ENCODE measurements around the gene BCCIP. TPM values are rescaled to one million over a fixed set of nuclear protein-coding genes. Genes with fewer than 3 reads are reported as not detected.

The BCCIP gene
- polyA plus RNA-seq, 1 of the 3 experiments (the other 2 are of a cell fraction), result 28.0 TPM

DNA sequence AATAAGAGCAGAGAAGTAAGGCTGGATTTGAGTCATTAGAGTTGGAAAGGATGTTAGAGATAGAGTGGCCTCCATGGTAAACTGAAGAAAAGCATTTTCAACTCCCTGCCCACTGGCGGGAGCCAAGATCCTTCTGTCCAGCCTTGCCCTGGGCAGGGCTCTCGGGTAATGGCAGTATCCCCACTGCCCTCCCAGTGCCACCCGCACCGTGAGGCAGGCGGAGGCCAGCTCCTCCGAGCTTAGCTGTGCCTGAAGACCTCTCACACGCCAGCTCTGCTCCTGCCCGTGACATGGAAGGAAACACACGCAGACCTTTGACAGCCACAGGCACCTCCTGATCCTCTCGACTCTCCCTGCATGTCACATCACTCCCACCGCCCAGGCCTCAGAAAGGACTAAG is 22.3 kb downstream of the BCCIP start:
- no peak overlapping the region for H3K4me3 ChIP-seq (ENCODE audit: low read depth in 2 of 2, low read length in 1 of 2)
- H2AFZ ChIP-seq (ENCODE audit: low read depth), result no peak overlapping the region
- ChIA-PET CTCF (interaction anchor here (1.2 kb wide), 1 partner anchor 10 kb away, joined by 3 read pairs; no protein-coding TSS in a partner anchor), POLR2A (no interaction called here)
- H3K27ac ChIP-seq (ENCODE audit: low read depth in 2 of 2, low read length in 1 of 2), result no peak overlapping the region
- no peaks in the 10 kb centered on the region for H3K9me2 ChIP-seq
- no peaks in the 10 kb centered on the region for H3K79me2 ChIP-seq (ENCODE audit: insufficient read depth)
- no peak for TF ChIP-seq ELF1 (IDR thresholded peaks at IDR 0.05)
- TF ChIP-seq, protein P1, sequence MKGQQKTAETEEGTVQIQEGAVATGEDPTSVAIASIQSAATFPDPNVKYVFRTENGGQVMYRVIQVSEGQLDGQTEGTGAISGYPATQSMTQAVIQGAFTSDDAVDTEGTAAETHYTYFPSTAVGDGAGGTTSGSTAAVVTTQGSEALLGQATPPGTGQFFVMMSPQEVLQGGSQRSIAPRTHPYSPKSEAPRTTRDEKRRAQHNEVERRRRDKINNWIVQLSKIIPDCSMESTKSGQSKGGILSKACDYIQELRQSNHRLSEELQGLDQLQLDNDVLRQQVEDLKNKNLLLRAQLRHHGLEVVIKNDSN (IDR thresholded peaks at IDR 0.05; ENCODE audit: borderline replicate concordance, low read depth), result no peak
- no peak for TF ChIP-seq SMC3 (IDR thresholded peaks at IDR 0.05; ENCODE audit: low read depth, low read length)
- TF ChIP-seq JUND (IDR thresholded peaks at IDR 0.05), result no peak
- TF ChIP-seq, protein P2, sequence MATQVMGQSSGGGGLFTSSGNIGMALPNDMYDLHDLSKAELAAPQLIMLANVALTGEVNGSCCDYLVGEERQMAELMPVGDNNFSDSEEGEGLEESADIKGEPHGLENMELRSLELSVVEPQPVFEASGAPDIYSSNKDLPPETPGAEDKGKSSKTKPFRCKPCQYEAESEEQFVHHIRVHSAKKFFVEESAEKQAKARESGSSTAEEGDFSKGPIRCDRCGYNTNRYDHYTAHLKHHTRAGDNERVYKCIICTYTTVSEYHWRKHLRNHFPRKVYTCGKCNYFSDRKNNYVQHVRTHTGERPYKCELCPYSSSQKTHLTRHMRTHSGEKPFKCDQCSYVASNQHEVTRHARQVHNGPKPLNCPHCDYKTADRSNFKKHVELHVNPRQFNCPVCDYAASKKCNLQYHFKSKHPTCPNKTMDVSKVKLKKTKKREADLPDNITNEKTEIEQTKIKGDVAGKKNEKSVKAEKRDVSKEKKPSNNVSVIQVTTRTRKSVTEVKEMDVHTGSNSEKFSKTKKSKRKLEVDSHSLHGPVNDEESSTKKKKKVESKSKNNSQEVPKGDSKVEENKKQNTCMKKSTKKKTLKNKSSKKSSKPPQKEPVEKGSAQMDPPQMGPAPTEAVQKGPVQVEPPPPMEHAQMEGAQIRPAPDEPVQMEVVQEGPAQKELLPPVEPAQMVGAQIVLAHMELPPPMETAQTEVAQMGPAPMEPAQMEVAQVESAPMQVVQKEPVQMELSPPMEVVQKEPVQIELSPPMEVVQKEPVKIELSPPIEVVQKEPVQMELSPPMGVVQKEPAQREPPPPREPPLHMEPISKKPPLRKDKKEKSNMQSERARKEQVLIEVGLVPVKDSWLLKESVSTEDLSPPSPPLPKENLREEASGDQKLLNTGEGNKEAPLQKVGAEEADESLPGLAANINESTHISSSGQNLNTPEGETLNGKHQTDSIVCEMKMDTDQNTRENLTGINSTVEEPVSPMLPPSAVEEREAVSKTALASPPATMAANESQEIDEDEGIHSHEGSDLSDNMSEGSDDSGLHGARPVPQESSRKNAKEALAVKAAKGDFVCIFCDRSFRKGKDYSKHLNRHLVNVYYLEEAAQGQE (IDR thresholded peaks at IDR 0.05; ENCODE audit: low read depth, low read length), result no peak
- TF ChIP-seq, protein P3, sequence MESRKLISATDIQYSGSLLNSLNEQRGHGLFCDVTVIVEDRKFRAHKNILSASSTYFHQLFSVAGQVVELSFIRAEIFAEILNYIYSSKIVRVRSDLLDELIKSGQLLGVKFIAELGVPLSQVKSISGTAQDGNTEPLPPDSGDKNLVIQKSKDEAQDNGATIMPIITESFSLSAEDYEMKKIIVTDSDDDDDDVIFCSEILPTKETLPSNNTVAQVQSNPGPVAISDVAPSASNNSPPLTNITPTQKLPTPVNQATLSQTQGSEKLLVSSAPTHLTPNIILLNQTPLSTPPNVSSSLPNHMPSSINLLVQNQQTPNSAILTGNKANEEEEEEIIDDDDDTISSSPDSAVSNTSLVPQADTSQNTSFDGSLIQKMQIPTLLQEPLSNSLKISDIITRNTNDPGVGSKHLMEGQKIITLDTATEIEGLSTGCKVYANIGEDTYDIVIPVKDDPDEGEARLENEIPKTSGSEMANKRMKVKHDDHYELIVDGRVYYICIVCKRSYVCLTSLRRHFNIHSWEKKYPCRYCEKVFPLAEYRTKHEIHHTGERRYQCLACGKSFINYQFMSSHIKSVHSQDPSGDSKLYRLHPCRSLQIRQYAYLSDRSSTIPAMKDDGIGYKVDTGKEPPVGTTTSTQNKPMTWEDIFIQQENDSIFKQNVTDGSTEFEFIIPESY (IDR thresholded peaks at IDR 0.05; ENCODE audit: borderline replicate concordance, low read depth), result no peak
- TF ChIP-seq RCOR1 (IDR thresholded peaks at IDR 0.05; ENCODE audit: low read length), result no peak
- no peak for TF ChIP-seq RXRA (IDR thresholded peaks at IDR 0.05; ENCODE audit: borderline replicate concordance, low read depth)
- no peak for TF ChIP-seq EP300 (IDR thresholded peaks at IDR 0.05; ENCODE audit: borderline replicate concordance in 1 of 2, low read depth in 1 of 2, low read length in 1 of 2)
- TF ChIP-seq, protein P4, sequence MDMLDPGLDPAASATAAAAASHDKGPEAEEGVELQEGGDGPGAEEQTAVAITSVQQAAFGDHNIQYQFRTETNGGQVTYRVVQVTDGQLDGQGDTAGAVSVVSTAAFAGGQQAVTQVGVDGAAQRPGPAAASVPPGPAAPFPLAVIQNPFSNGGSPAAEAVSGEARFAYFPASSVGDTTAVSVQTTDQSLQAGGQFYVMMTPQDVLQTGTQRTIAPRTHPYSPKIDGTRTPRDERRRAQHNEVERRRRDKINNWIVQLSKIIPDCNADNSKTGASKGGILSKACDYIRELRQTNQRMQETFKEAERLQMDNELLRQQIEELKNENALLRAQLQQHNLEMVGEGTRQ (IDR thresholded peaks at IDR 0.05; ENCODE audit: borderline replicate concordance, low read depth, low read length), result no peak
- no peak for TF ChIP-seq EZH2phosphoT487 (IDR thresholded peaks at IDR 0.05; ENCODE audit: borderline replicate concordance, low read depth)
- peaks cover 0 to 2% of the 10 kb centered on the region in 2 experiments; a peak in 1 of 4 replicates for H3K4me1 ChIP-seq (ENCODE audit: control insufficient read depth in 1 of 2, insufficient read depth in 2 of 2, low read depth in 1 of 2, low read length in 1 of 2)
- no peak overlapping the region for H3K9ac ChIP-seq
- 99% methylated on average over 11 of the region's 11 CpGs for WGBS (ENCODE audit: low lambda C conversion rate)
- no peaks in the 10 kb centered on the region for H4K20me1 ChIP-seq (ENCODE audit: insufficient read depth)
- H3K36me3 ChIP-seq (replicated peaks in 1 of 2; ENCODE audit: control insufficient read depth in 1 of 2, insufficient read depth in 2 of 2, low read length in 1 of 2), result peaks cover 36 to 57% of the 10 kb centered on the region in 2 experiments
- H3K9me3 ChIP-seq, result no peaks in the 10 kb centered on the region
- no peak overlapping the region for H3K4me2 ChIP-seq
- H3F3A ChIP-seq (replicated peaks; ENCODE audit: insufficient read depth), result no peaks in the 10 kb centered on the region
- DNase-seq, result no peak
- no peaks in the 10 kb centered on the region for H3K27me3 ChIP-seq (ENCODE audit: insufficient read depth)
